Erythroblast (primary cell): ENCODE measurements around the gene HOXB4.

Source experiments
- GATA1 ChIP-seq: IDR thresholded peaks from 2 replicates; pipeline ENCODE4 v1.6.1; 2011; ENCODE audit warnings: low read depth, mild to moderate bottlenecking, control low read depth, low read length, moderate library complexity
- POLR2A ChIP-seq: IDR thresholded peaks from 2 replicates; pipeline ENCODE4 v1.6.1; 2011; ENCODE audit warnings: mild to moderate bottlenecking, low read length

DNA sequence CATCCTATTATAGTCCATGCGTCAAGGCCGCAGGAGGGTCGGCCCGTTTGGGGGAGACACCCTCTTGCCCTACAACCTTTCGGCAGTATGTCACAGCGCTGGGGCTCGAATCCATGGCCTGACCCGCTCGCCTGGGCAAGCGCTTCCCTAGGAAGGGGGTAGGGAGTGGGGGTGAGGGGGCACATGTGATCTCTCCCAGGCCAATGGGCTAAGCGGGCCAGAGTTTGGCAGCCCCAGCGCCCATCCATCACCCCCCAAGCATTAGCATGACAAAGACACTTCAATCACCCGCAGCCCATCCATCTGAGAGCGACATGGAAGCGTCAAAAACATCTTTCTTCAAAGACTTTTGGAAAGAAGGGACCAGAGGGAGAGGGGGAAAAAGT, 47.3 kb downstream of the HOXB4 start, which contains the start of gene HOXB1:
- TF ChIP-seq GATA1 (no peak), POLR2A (no peak)
